ENCODE measurements around the gene ATG14.
"Not testable (repeated sequence)": the region's sequence is repeated elsewhere in the genome, so short reads cannot be mapped to it uniquely, and the experiment has no call there.

ATG14 gene

GRCh38 chr14:55383541-55384140, 28.0 kb downstream of the ATG14 start:
- H3K36me3 ChIP-seq (ENCODE audit: control insufficient read depth, low read depth, low read length): peaks cover 28% of the 10 kb centered on the region
- no peaks in the 10 kb centered on the region for H3K9me3 ChIP-seq (ENCODE audit: control insufficient read depth, low read depth, low read length)
- H3K27ac ChIP-seq (ENCODE audit: low read length): no peak overlapping the region
- no peaks in the 10 kb centered on the region for H3K4me1 ChIP-seq (ENCODE audit: control insufficient read depth, low read depth, low read length)
- H3K4me3 ChIP-seq (ENCODE audit: low read length): no peak overlapping the region
- no peaks in the 10 kb centered on the region for H3K27me3 ChIP-seq (ENCODE audit: control insufficient read depth, insufficient read depth, low read length)
- H3K9ac ChIP-seq (ENCODE audit: low read length): no peak overlapping the region

- not testable (repeated sequence) for H3K27me3 ChIP-seq (ENCODE audit: control insufficient read depth, insufficient read depth, low read length); H3K27ac ChIP-seq (ENCODE audit: low read length); H3K9me3 ChIP-seq (ENCODE audit: control insufficient read depth, low read depth, low read length); H3K4me1 ChIP-seq (ENCODE audit: control insufficient read depth, low read depth, low read length); H3K4me3 ChIP-seq (ENCODE audit: low read length); H3K9ac ChIP-seq (ENCODE audit: low read length)
- peaks cover 33% of the 10 kb centered on the region for H3K36me3 ChIP-seq (ENCODE audit: control insufficient read depth, low read depth, low read length)
Observed at GRCh38 chr14:55383056-55383466, 28.6 kb downstream of the ATG14 start.

- Histone ChIP-seq H3K4me3 (ENCODE audit: low read length) (no peak overlapping the region), H3K27me3 (ENCODE audit: control insufficient read depth, insufficient read depth, low read length) (no peaks in the 10 kb centered on the region), H3K9me3 (ENCODE audit: control insufficient read depth, low read depth, low read length) (no peaks in the 10 kb centered on the region), H3K27ac (ENCODE audit: low read length) (no peak overlapping the region), H3K9ac (ENCODE audit: low read length) (no peak overlapping the region), H3K36me3 (ENCODE audit: control insufficient read depth, low read depth, low read length) (peaks cover 33% of the 10 kb centered on the region), H3K4me1 (ENCODE audit: control insufficient read depth, low read depth, low read length) (no peaks in the 10 kb centered on the region)
Observed at GRCh38 chr14:55382483-55382882, 29.1 kb downstream of the ATG14 start.

- peaks cover 36% of the 10 kb centered on the region for H3K36me3 ChIP-seq (ENCODE audit: control insufficient read depth, low read depth, low read length)
- H3K9me3 ChIP-seq (ENCODE audit: control insufficient read depth, low read depth, low read length): no peaks in the 10 kb centered on the region
- H3K27me3 ChIP-seq (ENCODE audit: control insufficient read depth, insufficient read depth, low read length): no peaks in the 10 kb centered on the region
- no peak overlapping the region for H3K4me3 ChIP-seq (ENCODE audit: low read length)
- no peak overlapping the region for H3K9ac ChIP-seq (ENCODE audit: low read length)
- H3K27ac ChIP-seq (ENCODE audit: low read length): no peak overlapping the region
- H3K4me1 ChIP-seq (ENCODE audit: control insufficient read depth, low read depth, low read length): no peaks in the 10 kb centered on the region
Observed at GRCh38 chr14:55381561-55381960, 30.1 kb downstream of the ATG14 start.

- H3K9me3 ChIP-seq (ENCODE audit: control insufficient read depth, low read depth, low read length): no peaks in the 10 kb centered on the region
- H3K27ac ChIP-seq (ENCODE audit: low read length): no peak overlapping the region
- no peak overlapping the region for H3K9ac ChIP-seq (ENCODE audit: low read length)
- H3K36me3 ChIP-seq (ENCODE audit: control insufficient read depth, low read depth, low read length): peaks cover 39% of the 10 kb centered on the region
- H3K4me1 ChIP-seq (ENCODE audit: control insufficient read depth, low read depth, low read length): no peaks in the 10 kb centered on the region
- no peaks in the 10 kb centered on the region for H3K27me3 ChIP-seq (ENCODE audit: control insufficient read depth, insufficient read depth, low read length)
- H3K4me3 ChIP-seq (ENCODE audit: low read length): no peak overlapping the region
Observed at GRCh38 chr14:55381040-55381439, 30.6 kb downstream of the ATG14 start.

GRCh38 chr14:55377236-55377635, 34.4 kb downstream of the ATG14 start:
- Histone ChIP-seq H3K27ac (ENCODE audit: low read length) (no peak overlapping the region), H3K4me1 (ENCODE audit: control insufficient read depth, low read depth, low read length) (no peaks in the 10 kb centered on the region), H3K27me3 (ENCODE audit: control insufficient read depth, insufficient read depth, low read length) (no peaks in the 10 kb centered on the region), H3K4me3 (ENCODE audit: low read length) (no peak overlapping the region), H3K9ac (ENCODE audit: low read length) (no peak overlapping the region), H3K36me3 (ENCODE audit: control insufficient read depth, low read depth, low read length) (peaks cover 33% of the 10 kb centered on the region), H3K9me3 (ENCODE audit: control insufficient read depth, low read depth, low read length) (no peaks in the 10 kb centered on the region)

- Histone ChIP-seq H3K27ac (ENCODE audit: low read length) (no peak overlapping the region), H3K36me3 (ENCODE audit: control insufficient read depth, low read depth, low read length) (peaks cover 19% of the 10 kb centered on the region), H3K4me1 (ENCODE audit: control insufficient read depth, low read depth, low read length) (no peaks in the 10 kb centered on the region), H3K27me3 (ENCODE audit: control insufficient read depth, insufficient read depth, low read length) (no peaks in the 10 kb centered on the region), H3K9me3 (ENCODE audit: control insufficient read depth, low read depth, low read length) (no peaks in the 10 kb centered on the region), H3K9ac (ENCODE audit: low read length) (no peak overlapping the region), H3K4me3 (ENCODE audit: low read length) (no peak overlapping the region)
Observed at GRCh38 chr14:55374771-55375170, 36.9 kb downstream of the ATG14 start.

GRCh38 chr14:55373784-55374705, 37.6 kb downstream of the ATG14 start:
- Histone ChIP-seq H3K27me3 (ENCODE audit: control insufficient read depth, insufficient read depth, low read length) (no peaks in the 10 kb centered on the region), H3K9me3 (ENCODE audit: control insufficient read depth, low read depth, low read length) (no peaks in the 10 kb centered on the region), H3K9ac (ENCODE audit: low read length) (no peak overlapping the region), H3K4me1 (ENCODE audit: control insufficient read depth, low read depth, low read length) (no peaks in the 10 kb centered on the region), H3K36me3 (ENCODE audit: control insufficient read depth, low read depth, low read length) (peaks cover 26% of the 10 kb centered on the region), H3K27ac (ENCODE audit: low read length) (no peak overlapping the region), H3K4me3 (ENCODE audit: low read length) (no peak overlapping the region)

- H3K27me3 ChIP-seq (ENCODE audit: control insufficient read depth, insufficient read depth, low read length): no peaks in the 10 kb centered on the region
- H3K36me3 ChIP-seq (ENCODE audit: control insufficient read depth, low read depth, low read length): peaks cover 25% of the 10 kb centered on the region
- no peak overlapping the region for H3K9ac ChIP-seq (ENCODE audit: low read length)
- H3K4me1 ChIP-seq (ENCODE audit: control insufficient read depth, low read depth, low read length): no peaks in the 10 kb centered on the region
- no peak overlapping the region for H3K27ac ChIP-seq (ENCODE audit: low read length)
- no peaks in the 10 kb centered on the region for H3K9me3 ChIP-seq (ENCODE audit: control insufficient read depth, low read depth, low read length)
- no peak overlapping the region for H3K4me3 ChIP-seq (ENCODE audit: low read length)
Observed at GRCh38 chr14:55372825-55373224, 38.8 kb downstream of the ATG14 start.

GRCh38 chr14:55372423-55372822, 39.2 kb downstream of the ATG14 start:
- Histone ChIP-seq H3K4me1 (ENCODE audit: control insufficient read depth, low read depth, low read length) (no peaks in the 10 kb centered on the region), H3K36me3 (ENCODE audit: control insufficient read depth, low read depth, low read length) (peaks cover 25% of the 10 kb centered on the region), H3K27me3 (ENCODE audit: control insufficient read depth, insufficient read depth, low read length) (no peaks in the 10 kb centered on the region), H3K9me3 (ENCODE audit: control insufficient read depth, low read depth, low read length) (no peaks in the 10 kb centered on the region), H3K9ac (ENCODE audit: low read length) (no peak overlapping the region), H3K27ac (ENCODE audit: low read length) (no peak overlapping the region), H3K4me3 (ENCODE audit: low read length) (no peak overlapping the region)

GRCh38 chr14:55370883-55371455, 40.7 kb downstream of the ATG14 start:
- Histone ChIP-seq H3K4me1 (ENCODE audit: control insufficient read depth, low read depth, low read length) (no peaks in the 10 kb centered on the region), H3K9me3 (ENCODE audit: control insufficient read depth, low read depth, low read length) (no peaks in the 10 kb centered on the region), H3K36me3 (ENCODE audit: control insufficient read depth, low read depth, low read length) (peaks cover 16% of the 10 kb centered on the region), H3K27me3 (ENCODE audit: control insufficient read depth, insufficient read depth, low read length) (no peaks in the 10 kb centered on the region), H3K9ac (ENCODE audit: low read length) (no peak overlapping the region), H3K27ac (ENCODE audit: low read length) (no peak overlapping the region), H3K4me3 (ENCODE audit: low read length) (no peak overlapping the region)

Measured in iPS-18a (cell line).